A673 (cell line): ENCODE measurements around the gene RAB17. TPM values are rescaled to one million over a fixed set of nuclear protein-coding genes. Genes with fewer than 3 reads are reported as not detected.

ENCODE experiments used
- BruUV-seq: library from RNA; stranded (reverse); fragments of 400-500 nt; replicated peaks from 2 replicates; lab custom pipeline; 2021; lab: Mats Ljungman, UMichigan
- CTCF ChIA-PET: fragments of 300-600 bp; sonication (Branson Sonifier 250); formaldehyde crosslinking; loops from one replicate; lab custom pipeline; 2022; ENCODE audit warnings: antibody characterized with exemption; lab: Charles Lee
- POLR2A ChIA-PET: fragments of 300-600 bp; sonication (Branson Sonifier 250); formaldehyde crosslinking; loops from one replicate; lab custom pipeline; 2022; ENCODE audit warnings: antibody characterized with exemption; ENCODE audit not compliant: low non-redundant PET; lab: Charles Lee
- DNase-seq: peaks from one replicate; pipeline ENCODE4 v3.0.0-alpha.2; 2015; ENCODE audit warnings: low spot score
- H3K27ac ChIP-seq: fragments of 200-600 bp; sonication (generic); 2 replicates; pipeline ENCODE4 v1.5.1; 2016; ENCODE audit warnings: mixed run types, low read depth, mild to moderate bottlenecking, mixed read lengths, antibody characterized with exemption, low read length; ENCODE audit not compliant: poor library complexity, severe bottlenecking
- H3K27me3 ChIP-seq: fragments of 200-600 bp; sonication (generic); replicated peaks from 2 replicates; pipeline ENCODE4 v1.6.1; 2017; ENCODE audit warnings: mixed run types, low read depth, mild to moderate bottlenecking, mixed read lengths, antibody characterized with exemption, low read length; ENCODE audit not compliant: insufficient read depth, poor library complexity
- H3K36me3 ChIP-seq: fragments of 200-600 bp; sonication (generic); 2 replicates; pipeline ENCODE4 v1.6.1; 2016; ENCODE audit warnings: mixed run types, mild to moderate bottlenecking, mixed read lengths, antibody characterized with exemption, low read length; ENCODE audit not compliant: insufficient read depth, poor library complexity, severe bottlenecking
- H3K4me1 ChIP-seq: fragments of 200-600 bp; sonication (generic); 2 replicates; pipeline ENCODE4 v1.6.1; 2017; ENCODE audit warnings: mixed run types, mild to moderate bottlenecking, mixed read lengths, antibody characterized with exemption, low read length; ENCODE audit not compliant: insufficient read depth, poor library complexity, severe bottlenecking
- H3K4me3 ChIP-seq: fragments of 200-600 bp; sonication (generic); 2 replicates; pipeline ENCODE4 v1.5.1; 2016; ENCODE audit warnings: low read depth, mixed run types, mild to moderate bottlenecking, mixed read lengths, low read length; ENCODE audit not compliant: poor library complexity, severe bottlenecking
- H3K9me3 ChIP-seq: fragments of 200-600 bp; sonication (generic); 2 replicates; pipeline ENCODE4 v1.6.1; 2016; ENCODE audit warnings: mixed run types, low read depth, mild to moderate bottlenecking, mixed read lengths, antibody characterized with exemption, low read length; ENCODE audit not compliant: poor library complexity, severe bottlenecking
- EZH2 ChIP-seq: fragments of 200-600 bp; sonication (generic); IDR thresholded peaks from 2 replicates; pipeline ENCODE4 v1.6.1; 2017; ENCODE audit warnings: borderline replicate concordance, low read depth, mild to moderate bottlenecking, mixed read lengths, antibody characterized with exemption, low read length; ENCODE audit not compliant: poor library complexity, severe bottlenecking
- intact Hi-C: fragments of 100-400 bp; cut with micrococcal nuclease; formaldehyde crosslinking; loops from one replicate; pipeline ENCODE4 v1.10.0; 2022; ENCODE audit not compliant: unreplicated experiment
- total RNA-seq: library from RNA; stranded (reverse); gene quantifications from 2 replicates; pipeline ENCODE4 v1.2.3, GENCODE V29; 2021
- TF ChIP-seq, protein P1 (sequence below): fragments of 300-800, 200-600 bp; sonication (generic); conservative IDR thresholded peaks from 2 replicates; pipeline ENCODE4 v1.5.1; 2017; ENCODE audit warnings: low read depth, mild to moderate bottlenecking, antibody characterized with exemption, low read length, moderate library complexity, mixed read lengths

Gene RAB17
- total RNA-seq, 1 experiment from 2014 or later: 0.62 TPM

DNA sequence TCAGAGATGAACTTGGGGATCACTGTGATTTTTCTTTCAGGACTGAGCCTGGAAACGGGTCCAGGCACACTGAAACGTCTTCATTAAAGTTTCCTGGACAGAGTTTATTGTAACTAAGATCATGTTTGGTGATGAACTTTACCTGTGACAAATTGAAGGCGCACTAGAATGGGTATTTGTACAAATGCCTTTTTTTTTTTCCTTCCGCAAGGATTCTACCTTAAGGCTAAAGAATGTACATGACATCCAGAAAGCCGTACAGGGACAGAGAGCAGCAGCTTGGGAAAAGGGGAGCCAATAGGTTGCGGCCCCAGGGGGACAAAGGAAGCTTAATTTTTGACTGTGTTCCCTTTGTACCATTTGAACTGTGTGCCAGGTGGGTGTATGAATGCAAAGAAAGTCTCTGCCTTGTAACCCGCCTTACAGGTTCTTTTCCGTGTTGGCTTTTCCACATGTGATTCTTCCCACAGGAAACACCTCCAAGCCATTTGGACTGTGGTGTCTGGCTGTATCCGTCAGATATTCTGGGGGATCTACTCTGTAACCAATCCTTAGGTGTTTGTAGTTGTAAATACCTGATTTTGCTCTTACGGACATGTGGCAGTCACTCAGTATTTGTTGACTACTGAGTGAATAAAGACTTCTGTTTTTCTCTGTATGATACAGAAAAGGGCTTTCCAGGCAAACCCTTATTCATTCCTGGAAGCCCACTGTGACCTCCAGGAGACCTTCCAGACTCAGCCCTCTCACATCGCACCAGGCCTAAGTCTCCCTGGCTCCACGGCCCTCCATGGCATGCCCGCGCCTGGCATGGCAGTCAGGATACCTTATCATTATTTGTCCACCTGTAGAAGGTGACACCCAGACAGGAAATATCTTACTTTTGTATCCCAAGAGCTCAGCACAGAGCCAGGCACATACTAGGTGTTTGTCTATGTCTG lies 38.0 kb upstream of the RAB17 start:
- TF ChIP-seq EZH2: no peak
- TF ChIP-seq, protein P1, sequence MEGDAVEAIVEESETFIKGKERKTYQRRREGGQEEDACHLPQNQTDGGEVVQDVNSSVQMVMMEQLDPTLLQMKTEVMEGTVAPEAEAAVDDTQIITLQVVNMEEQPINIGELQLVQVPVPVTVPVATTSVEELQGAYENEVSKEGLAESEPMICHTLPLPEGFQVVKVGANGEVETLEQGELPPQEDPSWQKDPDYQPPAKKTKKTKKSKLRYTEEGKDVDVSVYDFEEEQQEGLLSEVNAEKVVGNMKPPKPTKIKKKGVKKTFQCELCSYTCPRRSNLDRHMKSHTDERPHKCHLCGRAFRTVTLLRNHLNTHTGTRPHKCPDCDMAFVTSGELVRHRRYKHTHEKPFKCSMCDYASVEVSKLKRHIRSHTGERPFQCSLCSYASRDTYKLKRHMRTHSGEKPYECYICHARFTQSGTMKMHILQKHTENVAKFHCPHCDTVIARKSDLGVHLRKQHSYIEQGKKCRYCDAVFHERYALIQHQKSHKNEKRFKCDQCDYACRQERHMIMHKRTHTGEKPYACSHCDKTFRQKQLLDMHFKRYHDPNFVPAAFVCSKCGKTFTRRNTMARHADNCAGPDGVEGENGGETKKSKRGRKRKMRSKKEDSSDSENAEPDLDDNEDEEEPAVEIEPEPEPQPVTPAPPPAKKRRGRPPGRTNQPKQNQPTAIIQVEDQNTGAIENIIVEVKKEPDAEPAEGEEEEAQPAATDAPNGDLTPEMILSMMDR: no peak
- Histone ChIP-seq H3K4me1 (no peaks in the 10 kb centered on the region), H3K27me3 (no peaks in the 10 kb centered on the region), H3K36me3 (no peaks in the 10 kb centered on the region), H3K9me3 (no peaks in the 10 kb centered on the region), H3K4me3 (peak overlapping the region; percentile 69), H3K27ac (peak overlapping the region; percentile 49)
- no peak for DNase-seq
- POLR2A ChIA-PET: no interaction called here
- CTCF ChIA-PET: no interaction called here
- intact Hi-C loops: no loop called here
- no TSS peak for BruUV-seq

DNA sequence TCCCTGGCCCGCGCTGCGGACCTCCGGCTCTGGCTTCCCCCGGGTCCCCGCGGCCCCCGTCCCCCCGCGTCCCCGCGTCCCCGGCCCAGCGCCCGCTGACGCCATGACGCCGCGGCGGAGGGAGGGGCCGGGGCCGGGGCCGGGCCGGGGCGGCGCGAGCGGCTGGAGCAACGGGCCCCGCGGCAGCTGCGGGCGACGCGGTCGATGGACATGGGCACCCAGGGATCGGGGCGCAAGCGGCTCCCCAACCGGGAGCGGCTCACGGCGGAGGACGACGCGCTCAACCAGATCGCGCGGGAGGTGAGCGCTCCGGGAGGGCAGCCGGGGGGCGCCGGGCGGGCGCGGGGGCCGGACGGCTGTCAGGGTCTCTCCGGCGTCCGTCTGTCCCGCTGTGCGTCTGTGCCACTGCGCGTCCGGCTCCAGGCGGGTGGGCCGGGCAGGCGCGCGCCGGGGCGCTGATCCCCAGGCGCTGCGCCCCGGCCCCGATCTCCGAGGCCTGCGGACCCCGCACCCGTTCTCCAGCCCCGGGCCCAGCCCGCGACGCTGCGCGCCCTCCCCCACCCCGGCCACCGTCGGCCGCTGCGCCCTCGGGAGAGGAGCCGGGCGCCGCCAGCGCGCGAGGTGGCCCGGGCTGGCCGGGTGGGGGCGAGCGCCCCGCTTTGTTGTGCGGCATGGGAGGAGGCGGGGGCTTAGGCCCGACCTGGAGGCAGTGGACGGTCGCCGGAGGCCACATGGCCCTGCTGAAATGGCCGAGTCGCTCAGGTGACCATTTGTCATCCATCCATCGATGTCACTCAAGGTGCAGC lies 37.1 kb upstream of the RAB17 start, which contains the start of gene LRRFIP1:
LRRFIP1 (plus strand) TSS at position 147 of the 806 bp plus-strand sequence; CDS start at position 205, 58 bp downstream.
- Histone ChIP-seq H3K4me1 (no peaks in the 10 kb centered on the region), H3K27ac (peak within 1 kb of the TSS; percentile 49), H3K27me3 (no peaks in the 10 kb centered on the region), H3K9me3 (no peaks in the 10 kb centered on the region), H3K36me3 (no peaks in the 10 kb centered on the region), H3K4me3 (peak within 1 kb of the TSS; percentile 69)
- TF ChIP-seq, protein P1: no peak
- no peak for TF ChIP-seq EZH2
- intact Hi-C loops: no loop called here
- no TSS peak for BruUV-seq
- CTCF ChIA-PET: no interaction called here
- DNase-seq: peak; percentile 37
- POLR2A ChIA-PET: no interaction called here

DNA sequence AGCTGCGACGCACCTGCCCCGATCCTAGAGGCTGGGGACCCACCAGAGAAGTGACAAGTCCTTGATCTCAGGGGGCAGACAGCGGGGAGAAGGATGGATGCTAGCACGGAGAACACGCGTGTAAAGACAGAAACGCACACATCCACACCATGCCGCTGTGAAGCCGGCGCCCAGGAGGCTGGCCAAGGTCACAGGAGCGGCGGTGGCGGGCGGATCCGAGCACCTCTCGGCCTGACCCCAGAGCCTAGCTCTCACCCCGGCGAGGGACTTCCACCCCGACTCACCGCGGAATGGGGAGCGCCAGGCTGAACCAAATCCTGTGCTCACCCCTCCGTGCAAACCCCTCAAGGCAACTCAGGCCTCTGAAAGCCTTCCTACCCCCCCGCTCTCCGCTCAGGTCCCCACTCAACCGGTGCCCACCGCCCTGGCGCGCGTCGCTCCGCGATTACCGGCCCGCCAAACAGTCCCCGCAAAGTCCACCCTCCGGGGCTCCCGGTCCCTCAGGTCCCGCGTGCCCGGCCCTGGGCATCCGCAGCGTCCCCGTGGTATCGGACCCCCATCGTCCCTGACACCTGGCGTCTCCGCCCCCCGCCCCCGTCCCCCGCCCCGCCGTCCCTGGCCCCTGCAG lies 36.4 kb upstream of the RAB17 start:
- no peak for DNase-seq
- no peaks in the 10 kb centered on the region for H3K4me1 ChIP-seq
- TF ChIP-seq EZH2: no peak
- TF ChIP-seq, protein P1: no peak
- intact Hi-C loops: no loop called here
- ChIA-PET POLR2A (no interaction called here), CTCF (no interaction called here)
- H3K9me3 ChIP-seq: no peaks in the 10 kb centered on the region
- no peaks in the 10 kb centered on the region for H3K27me3 ChIP-seq
- H3K4me3 ChIP-seq: peak overlapping the region; percentile 69
- no peaks in the 10 kb centered on the region for H3K36me3 ChIP-seq
- no TSS peak for BruUV-seq
- no peak overlapping the region for H3K27ac ChIP-seq
